GM21825 (cell line): ENCODE measurements around the gene PYGO1.
"Not testable (repeated sequence)": the region's sequence is repeated elsewhere in the genome, so short reads cannot be mapped to it uniquely, and the experiment has no call there.

ENCODE experiments used
- ATAC-seq: cut with Tn5 transposase; IDR thresholded peaks from one replicate; pipeline ENCODE4 v1.9.1; 2021; ENCODE audit warnings: mild to moderate bottlenecking, moderate library complexity; ENCODE audit not compliant: unreplicated experiment

Gene PYGO1

GRCh38 chr15:55513621-55514413 lies 74.3 kb downstream of the PYGO1 start:
- not testable (repeated sequence) for ATAC-seq

DNA sequence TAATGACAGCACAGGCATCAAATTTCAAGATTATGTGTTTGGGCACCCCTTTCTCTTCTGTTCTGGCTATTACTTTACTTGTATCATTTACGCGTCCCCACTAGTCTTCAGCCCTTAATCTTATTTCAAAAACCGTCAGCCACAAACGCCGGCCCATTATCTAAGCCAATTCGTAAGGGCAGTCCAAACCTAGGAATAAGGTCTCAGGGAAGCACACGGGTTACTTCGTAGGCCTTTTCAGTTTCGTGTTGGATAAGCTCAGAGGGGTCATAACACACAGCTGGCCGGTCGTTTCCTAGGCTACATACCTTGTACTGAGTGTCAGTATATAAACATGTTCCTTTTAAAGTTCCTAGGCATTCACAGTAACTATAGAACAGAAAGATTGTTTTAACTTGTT lies 75.0 kb downstream of the PYGO1 start:
- ATAC-seq = no peak

DNA sequence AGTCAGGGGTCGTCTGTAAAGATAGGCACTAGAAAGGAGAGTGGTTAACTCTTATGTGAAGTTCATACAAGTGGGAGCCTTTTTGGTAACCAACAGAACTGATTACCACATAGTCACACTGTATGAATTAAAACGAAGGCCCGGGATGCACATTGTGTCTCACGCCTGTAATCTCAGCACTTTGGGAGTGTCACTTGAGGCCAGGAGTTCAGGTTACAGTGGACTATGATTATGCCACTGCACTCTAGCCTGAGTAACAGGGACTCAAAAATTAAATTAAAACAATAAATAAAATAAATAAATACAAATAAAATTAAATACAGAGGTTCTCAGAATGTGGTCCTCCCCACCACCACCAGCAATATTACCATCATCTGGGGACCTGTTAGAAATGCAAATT lies 80.6 kb downstream of the PYGO1 start:
- no peak for ATAC-seq

DNA sequence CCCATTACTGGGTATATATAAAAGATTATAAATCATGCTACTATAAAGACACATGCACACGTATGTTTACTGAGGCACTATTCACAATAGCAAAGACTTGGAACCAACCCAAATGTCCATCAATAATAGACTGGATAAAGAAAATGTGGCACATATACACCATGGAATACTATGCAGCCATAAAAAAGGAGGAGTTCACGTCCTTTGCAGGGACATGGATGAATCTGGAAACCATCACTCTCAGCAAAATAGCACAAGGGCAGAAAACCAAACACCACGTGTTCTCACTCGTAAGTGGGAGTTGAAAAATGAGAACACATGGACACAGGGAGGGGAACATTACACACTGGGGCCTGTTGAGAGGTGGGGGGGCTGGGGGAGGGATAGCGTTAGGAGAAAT lies 82.7 kb downstream of the PYGO1 start:
- not testable (repeated sequence) for ATAC-seq

DNA sequence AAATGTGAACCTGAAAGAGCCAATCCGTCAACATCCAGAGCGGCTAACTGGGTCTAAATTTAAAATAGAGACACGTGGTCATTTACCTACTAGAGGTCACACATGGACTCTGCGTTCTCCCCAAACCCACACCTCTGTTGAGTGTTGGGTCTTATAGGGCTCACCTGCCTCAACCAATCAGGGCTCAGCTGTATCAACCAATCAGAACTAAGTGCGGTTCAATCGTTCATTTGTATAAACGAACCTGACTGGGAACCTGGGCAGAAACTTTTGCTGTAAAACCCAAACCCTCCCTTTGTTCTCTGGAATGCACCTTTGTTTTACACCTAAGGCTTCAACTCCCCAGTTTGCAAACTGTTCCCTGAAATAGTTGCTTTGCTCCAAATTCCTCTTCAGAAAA lies 89.0 kb downstream of the PYGO1 start:
- no peak for ATAC-seq

DNA sequence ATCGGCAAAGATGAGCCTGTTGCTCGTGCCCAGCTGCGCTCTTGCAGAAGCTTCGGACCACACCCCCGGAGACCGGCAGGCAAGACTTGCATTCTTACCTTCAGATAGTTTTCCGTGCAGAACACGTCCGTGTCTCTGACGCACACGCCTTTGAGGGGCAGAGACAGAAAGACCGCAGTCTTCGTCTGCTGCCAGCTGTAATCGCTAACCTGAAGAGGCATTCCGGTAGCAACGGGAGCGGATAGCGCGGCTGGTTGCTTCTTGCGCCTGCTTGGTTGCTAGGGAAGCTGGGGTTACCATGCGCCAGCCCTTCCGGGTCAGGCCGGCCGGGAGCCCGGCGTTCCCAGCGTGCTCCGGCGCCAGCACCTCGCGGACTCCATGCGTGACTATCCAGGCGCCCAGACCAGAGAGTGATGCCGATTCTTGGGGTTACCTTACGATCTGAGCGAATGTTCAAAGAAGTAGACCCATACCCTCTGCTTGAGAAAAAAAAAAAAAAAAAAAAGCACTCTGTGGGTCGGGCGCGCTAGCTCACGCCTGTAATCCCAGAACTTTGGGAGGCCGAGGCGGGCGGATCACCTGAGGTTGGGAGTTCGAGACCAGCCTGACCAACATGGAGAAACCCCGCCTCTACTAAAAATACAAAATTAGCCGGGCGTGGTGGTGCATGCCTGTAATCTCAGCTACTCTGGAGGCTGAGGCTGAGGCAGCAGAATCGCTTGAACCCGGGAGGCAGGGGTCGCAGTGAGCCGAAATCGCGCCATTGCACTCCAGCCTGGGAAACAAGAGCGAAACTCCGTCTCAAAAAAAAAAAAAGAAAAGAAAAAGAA lies 89.8 kb downstream of the PYGO1 start:
- peak; percentile 99 for ATAC-seq

GRCh38 chr15:55496716-55497115 lies 91.4 kb downstream of the PYGO1 start:
- no peak for ATAC-seq

- ATAC-seq = no peak
Observed at GRCh38 chr15:55494931-55495330, 93.2 kb downstream of the PYGO1 start.

DNA sequence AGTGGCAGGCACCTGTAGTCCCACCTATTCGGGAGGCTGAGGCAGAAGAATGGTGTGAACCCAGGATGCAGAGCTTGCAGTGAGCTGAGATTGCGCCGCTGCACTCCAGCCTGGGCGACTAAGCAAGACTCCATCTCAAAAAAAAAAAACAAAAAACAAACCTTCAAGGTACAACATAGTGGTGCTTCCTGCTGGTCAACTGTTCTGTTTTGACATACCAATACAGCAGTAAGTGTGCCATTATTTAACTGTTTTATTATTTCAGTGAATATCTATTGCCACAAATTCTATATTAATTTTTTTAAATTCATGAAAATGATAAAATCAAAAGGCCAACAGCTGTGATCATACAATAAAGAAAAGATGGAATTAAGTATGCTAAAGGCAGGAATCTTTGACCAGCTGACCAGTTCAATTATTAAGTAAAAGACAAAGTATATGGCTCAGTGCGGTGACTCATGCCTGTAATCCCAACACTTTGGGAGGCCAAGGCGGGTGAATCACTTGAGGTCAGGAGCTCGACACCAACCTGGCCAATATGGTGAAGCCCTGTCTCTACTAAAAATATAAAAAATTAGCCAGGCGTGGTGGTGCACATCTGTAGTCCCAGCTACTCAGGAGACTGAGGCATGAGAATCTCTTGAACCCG lies 99.1 kb downstream of the PYGO1 start:
- ATAC-seq = not testable (repeated sequence)
